Loucy (cell line): ENCODE results near the gene TCF19.

Experiments used
- H2AFZ ChIP-seq: fragments of 200-600 bp; sonication (generic); 2 replicates; pipeline ENCODE4 v1.6.0; 2016; ENCODE audit warnings: antibody characterized with exemption, mild to moderate bottlenecking, low read length, moderate library complexity
- H3F3A ChIP-seq: fragments of 200-600 bp; 2 replicates; pipeline ENCODE4 v1.6.0; 2016; ENCODE audit warnings: antibody characterized with exemption, low read depth, mild to moderate bottlenecking
- H3K27me3 ChIP-seq: fragments of 200-600 bp; sonication (generic); 2 replicates; pipeline ENCODE4 v1.6.1; 2014; ENCODE audit warnings: low read length, mild to moderate bottlenecking; ENCODE audit not compliant: insufficient read depth, poor library complexity, severe bottlenecking
- H3K36me3 ChIP-seq: fragments of 200-600 bp; sonication (generic); 2 replicates; pipeline ENCODE4 v1.6.1; 2016; ENCODE audit warnings: low read length; ENCODE audit not compliant: insufficient read depth
- H3K4me1 ChIP-seq: fragments of 200-600 bp; sonication (generic); 2 replicates; pipeline ENCODE4 v1.5.1; 2014; ENCODE audit warnings: low read length, mild to moderate bottlenecking; ENCODE audit not compliant: insufficient read depth, poor library complexity, severe bottlenecking
- H3K4me2 ChIP-seq: fragments of 200-600 bp; sonication (generic); 2 replicates; pipeline ENCODE4 v1.6.0; 2014; ENCODE audit warnings: antibody characterized with exemption, low read length, low read depth, mild to moderate bottlenecking; ENCODE audit not compliant: poor library complexity, severe bottlenecking
- H3K4me3 ChIP-seq: fragments of 200-600 bp; sonication (generic); 2 replicates; pipeline ENCODE4 v1.5.1; 2014; ENCODE audit warnings: low read length, mild to moderate bottlenecking, mixed read lengths; ENCODE audit not compliant: poor library complexity, severe bottlenecking
- H3K79me2 ChIP-seq: fragments of 200-600 bp; sonication (generic); 2 replicates; pipeline ENCODE4 v1.6.1; 2014; ENCODE audit warnings: low read length; ENCODE audit not compliant: insufficient read depth
- H3K9ac ChIP-seq: fragments of 200-600 bp; sonication (generic); 2 replicates; pipeline ENCODE4 v1.6.0; 2014; ENCODE audit warnings: mild to moderate bottlenecking, low read depth, low read length, moderate library complexity; ENCODE audit not compliant: poor library complexity, severe bottlenecking
- H3K9me2 ChIP-seq: fragments of 200-600 bp; sonication (generic); replicated peaks from 2 replicates; pipeline ENCODE4 v1.6.1; 2016; ENCODE audit warnings: low read depth, low read length, mixed read lengths
- H3K9me3 ChIP-seq: fragments of 200-600 bp; sonication (generic); 2 replicates; pipeline ENCODE4 v1.6.1; 2014; ENCODE audit warnings: mild to moderate bottlenecking, antibody characterized with exemption, low read length, low read depth; ENCODE audit not compliant: insufficient read depth
- H4K20me1 ChIP-seq: fragments of 200-600 bp; sonication (generic); 2 replicates; pipeline ENCODE4 v1.6.0; 2014; ENCODE audit warnings: antibody characterized with exemption, low read length, mild to moderate bottlenecking; ENCODE audit not compliant: insufficient read depth, poor library complexity, severe bottlenecking
- EZH2phosphoT487 ChIP-seq: fragments of 200-600 bp; IDR thresholded peaks from 2 replicates; pipeline ENCODE4 v1.6.1; 2018; ENCODE audit warnings: antibody characterized with exemption, mild to moderate bottlenecking, moderate library complexity, borderline replicate concordance
- TF ChIP-seq, protein P1 (sequence below): fragments of 200-600 bp; sonication (generic); conservative IDR thresholded peaks from 2 replicates; pipeline ENCODE4 v1.5.1; 2014; ENCODE audit warnings: mild to moderate bottlenecking, antibody characterized with exemption, low read length

Gene TCF19

GRCh38 chr6:31138982-31139381 lies 19.4 kb upstream of the TCF19 start, which contains the start of gene PSORS1C2:
Gene PSORS1C2 (minus strand): TSS chr6:31139066. CDS start chr6:31139026, 40 bp downstream.
- Histone ChIP-seq H3K9me3 (no peaks in the 10 kb centered on the region), H3F3A (no peaks in the 10 kb centered on the region), H3K4me1 (peaks cover 3% of the 10 kb centered on the region), H3K4me3 (no peak within 1 kb of the TSS), H4K20me1 (no peaks in the 10 kb centered on the region), H3K4me2 (peak within 1 kb of the TSS; percentile 59), H3K27me3 (no peaks in the 10 kb centered on the region), H3K9me2 (no peaks in the 10 kb centered on the region), H2AFZ (peak within 1 kb of the TSS; percentile 64), H3K36me3 (no peaks in the 10 kb centered on the region), H3K79me2 (no peaks in the 10 kb centered on the region), H3K9ac (peak within 1 kb of the TSS; percentile 31)
- no peak for TF ChIP-seq EZH2phosphoT487
- TF ChIP-seq, protein P1, sequence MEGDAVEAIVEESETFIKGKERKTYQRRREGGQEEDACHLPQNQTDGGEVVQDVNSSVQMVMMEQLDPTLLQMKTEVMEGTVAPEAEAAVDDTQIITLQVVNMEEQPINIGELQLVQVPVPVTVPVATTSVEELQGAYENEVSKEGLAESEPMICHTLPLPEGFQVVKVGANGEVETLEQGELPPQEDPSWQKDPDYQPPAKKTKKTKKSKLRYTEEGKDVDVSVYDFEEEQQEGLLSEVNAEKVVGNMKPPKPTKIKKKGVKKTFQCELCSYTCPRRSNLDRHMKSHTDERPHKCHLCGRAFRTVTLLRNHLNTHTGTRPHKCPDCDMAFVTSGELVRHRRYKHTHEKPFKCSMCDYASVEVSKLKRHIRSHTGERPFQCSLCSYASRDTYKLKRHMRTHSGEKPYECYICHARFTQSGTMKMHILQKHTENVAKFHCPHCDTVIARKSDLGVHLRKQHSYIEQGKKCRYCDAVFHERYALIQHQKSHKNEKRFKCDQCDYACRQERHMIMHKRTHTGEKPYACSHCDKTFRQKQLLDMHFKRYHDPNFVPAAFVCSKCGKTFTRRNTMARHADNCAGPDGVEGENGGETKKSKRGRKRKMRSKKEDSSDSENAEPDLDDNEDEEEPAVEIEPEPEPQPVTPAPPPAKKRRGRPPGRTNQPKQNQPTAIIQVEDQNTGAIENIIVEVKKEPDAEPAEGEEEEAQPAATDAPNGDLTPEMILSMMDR, result no peak

DNA sequence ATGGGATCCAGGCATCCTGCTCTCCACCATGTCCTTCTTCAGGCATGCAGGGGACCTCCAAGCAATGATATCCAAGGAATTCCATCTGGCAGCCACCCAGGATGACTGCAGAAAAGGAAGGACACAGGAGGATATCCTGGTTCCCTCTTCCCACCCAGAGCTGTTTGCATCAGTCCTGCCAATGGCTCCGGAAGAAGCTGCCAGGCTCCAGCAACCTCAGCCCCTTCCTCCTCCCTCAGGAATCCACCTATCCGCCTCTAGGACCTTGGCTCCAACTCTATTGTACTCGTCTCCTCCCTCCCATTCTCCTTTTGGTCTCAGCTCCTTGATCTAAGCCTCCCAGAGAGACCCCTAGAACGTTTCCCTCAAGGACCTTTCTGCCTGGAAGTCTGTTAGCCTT lies 18.8 kb upstream of the TCF19 start:
- H3K4me2 ChIP-seq, result no peak overlapping the region
- peaks cover 3% of the 10 kb centered on the region for H3K4me1 ChIP-seq
- H2AFZ ChIP-seq, result no peak overlapping the region
- H3K27me3 ChIP-seq, result no peaks in the 10 kb centered on the region
- no peaks in the 10 kb centered on the region for H3K36me3 ChIP-seq
- no peaks in the 10 kb centered on the region for H4K20me1 ChIP-seq
- no peak for TF ChIP-seq EZH2phosphoT487
- TF ChIP-seq, protein P1, result no peak
- H3K9me2 ChIP-seq, result no peaks in the 10 kb centered on the region
- no peak overlapping the region for H3K4me3 ChIP-seq
- H3K9ac ChIP-seq, result no peak overlapping the region
- no peaks in the 10 kb centered on the region for H3K9me3 ChIP-seq
- no peaks in the 10 kb centered on the region for H3F3A ChIP-seq
- no peaks in the 10 kb centered on the region for H3K79me2 ChIP-seq

- peaks cover 3% of the 10 kb centered on the region for H3K4me1 ChIP-seq
- no peaks in the 10 kb centered on the region for H4K20me1 ChIP-seq
- no peaks in the 10 kb centered on the region for H3F3A ChIP-seq
- no peaks in the 10 kb centered on the region for H3K9me2 ChIP-seq
- no peaks in the 10 kb centered on the region for H3K27me3 ChIP-seq
- no peak overlapping the region for H3K4me3 ChIP-seq
- no peaks in the 10 kb centered on the region for H3K36me3 ChIP-seq
- no peaks in the 10 kb centered on the region for H3K79me2 ChIP-seq
- H3K4me2 ChIP-seq, result no peak overlapping the region
- no peak overlapping the region for H3K9ac ChIP-seq
- no peaks in the 10 kb centered on the region for H3K9me3 ChIP-seq
- H2AFZ ChIP-seq, result no peak overlapping the region
- TF ChIP-seq EZH2phosphoT487, result no peak
Observed at GRCh38 chr6:31140643-31141042, 17.7 kb upstream of the TCF19 start.

DNA sequence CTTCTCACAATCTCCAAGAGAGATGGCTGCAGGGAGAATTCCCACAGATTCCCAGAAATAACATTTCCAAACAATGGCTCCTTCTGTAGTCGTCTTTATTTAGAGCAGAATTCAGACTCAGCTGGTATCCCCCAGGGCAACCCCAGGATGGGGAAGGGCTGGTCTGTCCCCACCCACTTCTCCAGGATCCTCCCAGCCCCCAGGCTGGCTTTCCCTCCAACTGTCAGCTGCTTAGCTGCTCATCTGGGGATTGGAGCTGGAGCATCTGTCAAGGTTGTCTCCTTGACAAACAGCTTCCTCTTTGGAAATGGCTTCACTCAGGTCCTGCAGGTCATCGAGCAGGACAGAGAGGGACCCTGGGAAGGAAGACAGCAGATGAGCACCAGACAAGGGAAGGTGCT lies 16.0 kb upstream of the TCF19 start:
- Histone ChIP-seq H2AFZ (no peak overlapping the region), H3K4me2 (no peak overlapping the region), H3K27me3 (no peaks in the 10 kb centered on the region), H3K4me1 (peaks cover 3% of the 10 kb centered on the region), H3K9ac (no peak overlapping the region), H3K36me3 (no peaks in the 10 kb centered on the region), H3K79me2 (no peaks in the 10 kb centered on the region), H3K4me3 (no peak overlapping the region), H3F3A (no peaks in the 10 kb centered on the region), H4K20me1 (no peaks in the 10 kb centered on the region), H3K9me3 (no peaks in the 10 kb centered on the region), H3K9me2 (no peaks in the 10 kb centered on the region)
- TF ChIP-seq, protein P1, result no peak
- no peak for TF ChIP-seq EZH2phosphoT487
